Immature natural killer cell (primary cell): ENCODE results near the gene MCF2L. TPM values are rescaled to one million over a fixed set of nuclear protein-coding genes. Genes with fewer than 3 reads are reported as not detected.

Experiments
- polyA plus RNA-seq, 3 donors: library from polyadenylated mRNA; unstranded; fragments of 300-500 nt; fragmentation: Illumina TruSeq; gene quantifications; one replicate each; pipeline ENCODE4 v1.2.3, GENCODE V29; 2021

Gene MCF2L
- polyA plus RNA-seq, 3 donors from 2014 or later: 0.82 TPM; not detected in 2

Other genes with a start within 250 kb of the MCF2L start
- under 1 TPM in 1 of 3 donors, not detected in 2; 0.77 TPM for gene F7, start 136.6 kb downstream of the MCF2L start, polyA plus RNA-seq
- not detected for gene F10, start 153.6 kb downstream of the MCF2L start, polyA plus RNA-seq
- gene PROZ, start 189.4 kb downstream of the MCF2L start, polyA plus RNA-seq: not detected
- gene PCID2, start 239.5 kb downstream of the MCF2L start, polyA plus RNA-seq: 10 to 100 TPM; 47.8 to 63.2 (median 60.2) TPM
- 10 to 100 TPM; 27.8 to 56.4 (median 53.3) TPM for gene CUL4A, start 240.4 kb downstream of the MCF2L start, polyA plus RNA-seq